Dedifferentiated amniotic fluid mesenchymal stem cell (primary cell): ENCODE results near the gene NLGN4X.
"Not testable (repeated sequence)": the region's sequence is repeated elsewhere in the genome, so short reads cannot be mapped to it uniquely, and the experiment has no call there.

Source experiments
- DNase-seq: peaks from one replicate; pipeline ENCODE4 v3.0.0-alpha.2; 2016; ENCODE audit errors: extremely low spot score

Gene NLGN4X

GRCh38 chrX:6005856-6006255, 222.8 kb downstream of the NLGN4X start:
- DNase-seq: no peak

GRCh38 chrX:6004529-6004928, 224.1 kb downstream of the NLGN4X start:
- no peak for DNase-seq

- no peak for DNase-seq
Measured at GRCh38 chrX:6002056-6002455, 226.6 kb downstream of the NLGN4X start.

GRCh38 chrX:5998901-5999300, 229.8 kb downstream of the NLGN4X start:
- no peak for DNase-seq

GRCh38 chrX:5998456-5998855, 230.2 kb downstream of the NLGN4X start:
- DNase-seq: no peak

- DNase-seq: no peak
Measured at GRCh38 chrX:5991393-5991792, 237.3 kb downstream of the NLGN4X start.

- no peak for DNase-seq
Measured at GRCh38 chrX:5979338-5979737, 249.3 kb downstream of the NLGN4X start.

GRCh38 chrX:5976332-5976731, 252.3 kb downstream of the NLGN4X start:
- DNase-seq: no peak

- no peak for DNase-seq
Measured at GRCh38 chrX:5971300-5971699, 257.4 kb downstream of the NLGN4X start.

- DNase-seq: no peak
Measured at GRCh38 chrX:5965406-5965805, 263.3 kb downstream of the NLGN4X start.

- no peak for DNase-seq
Measured at GRCh38 chrX:5959286-5959685, 269.4 kb downstream of the NLGN4X start.

GRCh38 chrX:5958523-5958922, 270.1 kb downstream of the NLGN4X start:
- no peak for DNase-seq

GRCh38 chrX:5957506-5957905, 271.2 kb downstream of the NLGN4X start:
- DNase-seq: no peak

- DNase-seq: no peak
Measured at GRCh38 chrX:5936438-5936837, 292.2 kb downstream of the NLGN4X start.

GRCh38 chrX:5928224-5928623, 300.4 kb downstream of the NLGN4X start:
- no peak for DNase-seq

GRCh38 chrX:5916945-5917344, 311.7 kb downstream of the NLGN4X start:
- no peak for DNase-seq

- DNase-seq: no peak
Measured at GRCh38 chrX:5915783-5916182, 312.9 kb downstream of the NLGN4X start.

- DNase-seq: no peak
Measured at GRCh38 chrX:5907207-5907606, 321.5 kb downstream of the NLGN4X start.

GRCh38 chrX:5903586-5904190, 325.0 kb downstream of the NLGN4X start:
- not testable (repeated sequence) for DNase-seq

- DNase-seq: no peak
Measured at GRCh38 chrX:5898463-5898862, 330.2 kb downstream of the NLGN4X start.

GRCh38 chrX:5891378-5891777, 337.3 kb downstream of the NLGN4X start:
- DNase-seq: no peak

- DNase-seq: no peak
Measured at GRCh38 chrX:5876984-5877596, 351.6 kb downstream of the NLGN4X start.

- DNase-seq: no peak
Measured at GRCh38 chrX:5870238-5870637, 358.4 kb downstream of the NLGN4X start.

GRCh38 chrX:5869786-5870185, 358.9 kb downstream of the NLGN4X start:
- DNase-seq: no peak
